NCI-H1930 (cell line): ENCODE data around the gene ZNF697.
"Not testable (repeated sequence)": the region's sequence is repeated elsewhere in the genome, so short reads cannot be mapped to it uniquely, and the experiment has no call there.

ENCODE experiments used
- DNase-seq, 2 experiments: peaks; one replicate each; lab custom pipeline; 2025; lab: John Stamatoyannopoulos, UW

The ZNF697 gene

DNA sequence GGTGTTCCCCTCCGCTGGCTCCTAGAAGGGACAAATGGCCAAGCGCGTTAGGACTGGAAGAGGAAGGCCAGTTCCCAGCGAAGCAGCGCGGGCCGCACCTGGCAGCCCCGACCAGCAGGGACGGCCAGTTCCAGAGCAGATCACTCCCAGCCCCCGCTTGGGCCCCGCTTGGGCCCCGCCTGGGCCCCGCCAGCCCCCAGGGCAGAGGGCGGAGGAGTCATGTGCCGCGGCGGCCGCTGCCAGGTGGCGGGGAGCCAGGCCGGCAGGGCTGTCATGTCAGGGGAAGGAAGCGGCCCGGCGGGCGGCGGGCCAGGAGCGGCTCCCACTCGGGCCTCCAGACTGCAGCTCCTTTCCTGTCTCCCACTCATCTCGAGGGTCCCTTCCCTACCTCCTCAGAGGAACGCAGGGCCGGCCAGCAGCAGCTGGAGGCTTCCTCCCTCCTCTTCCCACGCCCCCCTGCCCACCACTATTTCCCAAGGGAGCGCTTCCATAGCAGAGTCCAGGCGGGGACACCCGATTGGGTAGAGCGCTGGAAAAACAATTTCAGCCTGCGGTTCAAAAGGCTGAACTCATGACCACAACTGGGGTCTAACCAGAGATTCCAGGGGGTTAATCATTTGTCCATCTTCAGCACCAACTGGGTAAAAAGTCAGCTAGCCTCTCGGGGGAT, 16.5 kb downstream of the ZNF697 start:
- no peak for DNase-seq

DNA sequence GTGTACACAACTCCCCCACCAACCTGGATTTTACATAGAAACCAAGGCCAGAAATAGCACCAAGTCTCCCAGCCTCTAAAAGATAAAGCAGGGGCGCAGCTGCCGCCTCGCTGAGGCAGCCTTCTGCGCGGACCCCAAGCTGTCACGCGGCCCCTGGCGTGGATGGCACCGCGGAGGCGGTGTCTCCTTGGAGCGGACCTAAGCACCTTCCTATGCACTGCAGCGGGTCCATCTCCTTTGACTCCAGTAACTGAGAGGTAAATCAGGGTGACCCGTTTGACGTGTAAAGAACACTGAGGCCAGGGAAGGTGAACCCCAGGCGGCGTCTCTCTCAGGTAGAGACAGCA, 17.0 kb downstream of the ZNF697 start:
- DNase-seq = no peak

DNA sequence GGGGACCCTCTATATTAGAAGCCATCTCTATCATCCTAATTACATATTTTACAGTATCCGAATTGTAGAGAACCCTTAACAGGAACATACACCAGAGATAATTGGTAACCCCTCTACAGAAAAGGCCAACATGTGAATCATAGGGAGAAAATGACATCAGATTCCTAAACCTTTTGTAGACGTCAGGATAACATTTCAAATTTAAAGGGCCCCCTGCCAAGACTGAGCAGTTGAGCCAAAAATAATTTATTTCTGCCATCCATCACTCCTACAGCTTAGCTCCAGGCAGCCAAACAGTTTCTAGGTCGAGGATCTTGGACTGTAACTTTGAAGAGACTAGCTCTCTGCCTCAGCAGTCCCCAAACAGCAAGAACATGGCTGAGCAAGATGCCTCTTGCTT, 21.2 kb downstream of the ZNF697 start:
- no peak for DNase-seq

DNA sequence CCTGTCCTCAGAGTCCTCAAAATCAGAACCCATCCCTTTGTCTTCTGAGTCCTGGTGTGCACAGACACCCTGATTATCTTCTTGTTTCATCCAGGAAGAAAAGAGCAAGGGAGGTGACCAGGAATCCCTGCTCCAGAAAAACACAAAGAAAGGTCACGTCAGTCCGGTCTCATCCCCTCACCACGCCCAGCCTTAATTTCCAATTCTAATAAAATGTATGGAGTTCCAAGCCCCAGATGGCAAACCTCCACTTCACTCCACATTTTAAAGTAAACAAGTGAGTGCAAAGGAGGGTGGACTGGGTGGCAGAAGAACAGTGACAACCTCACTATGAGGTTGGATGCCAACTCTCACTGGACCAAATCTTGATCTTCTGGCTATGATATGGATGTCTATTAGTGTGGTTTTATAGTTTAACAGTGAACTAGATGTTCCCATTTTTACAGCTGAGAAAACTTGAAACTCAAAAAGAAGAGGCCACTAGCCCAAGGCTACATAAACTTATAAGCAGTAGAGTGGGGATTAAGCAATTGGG, 22.0 kb downstream of the ZNF697 start:
- no peak for DNase-seq

DNA sequence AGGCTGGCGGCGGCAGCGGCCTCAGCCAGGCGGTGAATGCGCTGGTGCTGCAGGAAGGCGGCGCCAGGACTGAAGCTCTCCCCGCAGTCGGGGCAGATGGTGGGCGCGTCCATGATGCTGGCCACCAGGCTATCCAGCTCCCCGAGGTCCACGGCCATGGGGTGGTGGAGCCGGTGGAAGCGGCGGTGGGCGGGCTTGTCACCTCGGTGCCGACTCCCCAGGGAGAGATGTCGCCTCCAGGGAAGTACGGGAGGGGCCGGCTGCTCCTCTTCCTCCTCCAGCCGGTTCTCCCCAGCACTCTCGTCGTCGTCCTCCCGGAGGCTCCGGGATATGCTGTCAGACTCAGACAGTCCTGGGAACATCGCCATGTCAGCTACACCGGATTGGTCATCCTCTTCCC, 24.4 kb downstream of the ZNF697 start:
- DNase-seq = no peak

DNA sequence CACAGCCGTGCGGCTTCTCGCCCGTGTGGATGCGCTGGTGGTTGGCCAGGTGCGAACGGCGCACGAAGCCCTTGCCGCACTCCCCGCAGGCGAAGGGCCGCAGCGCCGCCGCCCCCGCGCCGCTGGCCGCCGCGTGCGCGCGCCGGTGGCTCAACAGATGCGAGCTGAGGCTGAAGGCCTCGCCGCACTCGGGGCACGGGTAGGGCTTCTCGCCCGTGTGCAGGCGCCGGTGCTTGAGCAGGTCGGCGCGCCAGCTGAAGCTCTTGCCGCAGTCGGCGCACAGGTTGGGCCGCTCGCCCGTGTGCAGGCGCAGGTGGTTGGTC, 24.9 kb downstream of the ZNF697 start:
- no peak for DNase-seq

DNA sequence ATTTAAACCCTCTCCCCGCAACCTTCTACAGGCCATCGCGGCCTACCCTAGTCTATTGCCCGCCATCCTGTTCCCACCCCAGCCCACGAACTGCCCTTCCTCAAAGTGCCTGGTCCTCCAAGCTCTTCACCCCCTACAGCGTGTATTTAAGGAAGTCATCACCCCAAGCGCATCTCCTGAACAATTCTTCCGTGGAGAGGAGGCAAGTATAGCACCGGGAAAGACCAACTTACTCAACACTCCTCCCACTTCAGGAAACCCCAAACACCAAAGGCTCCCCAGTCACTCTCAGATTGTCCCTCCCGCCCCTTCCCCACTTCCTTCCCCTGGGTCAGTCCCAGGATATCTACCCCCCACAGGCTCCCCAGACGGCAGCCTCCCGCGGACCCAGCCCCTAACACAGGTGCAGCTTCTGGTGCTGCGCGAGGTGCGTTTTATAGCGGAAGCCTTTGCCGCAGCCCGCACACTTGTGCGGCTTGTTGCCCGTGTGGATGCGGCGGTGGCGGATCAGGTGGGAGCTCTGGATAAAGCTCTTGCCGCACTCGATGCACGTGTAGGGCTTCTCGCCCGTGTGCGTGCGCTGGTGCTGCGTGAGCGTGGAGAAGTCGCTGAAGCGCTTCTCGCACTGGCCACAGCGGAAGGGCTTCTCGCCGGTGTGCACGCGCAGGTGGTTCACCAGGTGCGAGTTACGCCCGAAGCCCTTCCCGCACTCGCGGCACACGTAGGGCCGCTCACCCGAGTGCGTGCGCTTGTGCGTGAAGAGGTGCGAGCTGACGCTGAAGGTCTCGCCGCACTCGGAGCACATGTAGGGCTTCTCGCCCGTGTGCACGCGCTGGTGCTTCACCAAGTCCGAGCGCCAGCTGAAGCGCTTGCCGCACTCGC, 25.5 kb downstream of the ZNF697 start:
- DNase-seq = no peak

DNA sequence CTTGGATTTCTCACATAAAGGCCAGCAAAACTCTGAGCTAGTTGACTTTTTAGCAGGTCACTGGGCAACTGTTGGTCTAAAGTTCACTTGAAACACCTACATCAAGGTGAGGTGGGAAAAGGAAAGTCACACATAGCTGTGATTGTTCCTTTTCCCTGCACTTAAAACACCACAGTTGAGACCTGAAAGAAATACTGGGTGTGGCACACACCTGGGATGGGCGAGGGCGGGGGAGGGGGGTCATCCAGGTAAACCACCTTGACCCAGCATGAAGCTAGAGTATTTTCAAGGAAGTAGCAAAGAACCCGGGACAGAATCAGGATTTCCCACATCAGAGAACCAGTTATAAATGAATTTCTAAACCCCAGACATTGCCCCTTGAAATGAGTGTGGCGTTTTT, 26.4 kb downstream of the ZNF697 start:
- no peak for DNase-seq

DNA sequence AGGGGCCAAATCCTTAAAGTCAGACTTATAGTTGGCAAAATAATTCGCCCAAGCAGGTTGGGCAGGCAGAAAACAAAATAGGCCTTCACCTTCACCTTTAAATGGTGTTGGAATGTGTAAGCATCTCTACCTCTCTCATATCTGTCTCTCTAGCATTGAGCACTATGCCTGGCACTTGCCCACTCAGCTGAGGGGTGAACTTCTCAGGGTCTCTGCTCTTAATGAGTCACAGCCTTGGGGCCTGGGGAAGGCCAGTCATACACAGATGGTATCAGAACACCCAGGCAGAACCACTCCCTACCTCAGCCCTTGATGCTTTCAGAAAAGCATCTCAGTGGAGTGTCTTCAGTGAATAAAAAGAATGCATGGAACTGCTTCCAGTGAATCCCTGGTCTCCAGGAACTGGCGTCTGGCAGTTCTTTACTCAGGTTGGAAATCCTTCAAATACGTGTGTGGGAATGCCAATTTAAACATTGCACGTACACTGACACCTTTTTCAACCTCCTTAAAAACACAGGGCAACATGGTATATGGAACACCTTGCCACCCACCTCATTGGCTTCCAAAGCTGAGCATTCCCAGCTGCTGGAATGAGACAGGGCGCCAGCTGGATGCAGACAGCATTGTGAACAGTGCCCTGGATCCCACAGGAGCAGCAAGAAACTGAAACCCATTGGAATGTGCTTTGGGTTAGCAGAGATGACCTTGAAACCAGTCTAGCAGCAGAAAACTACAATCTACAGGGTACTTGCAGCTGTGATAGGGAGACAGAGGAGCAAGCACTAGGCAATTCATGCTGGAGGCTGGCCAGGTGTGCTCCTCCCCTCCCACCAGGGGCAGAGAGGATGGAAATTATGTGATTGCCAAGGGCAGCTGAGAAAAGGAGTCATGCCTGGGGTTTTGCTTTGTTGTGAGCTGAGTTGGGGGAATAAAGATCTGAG, 30.0 kb downstream of the ZNF697 start:
- no peak for DNase-seq

DNA sequence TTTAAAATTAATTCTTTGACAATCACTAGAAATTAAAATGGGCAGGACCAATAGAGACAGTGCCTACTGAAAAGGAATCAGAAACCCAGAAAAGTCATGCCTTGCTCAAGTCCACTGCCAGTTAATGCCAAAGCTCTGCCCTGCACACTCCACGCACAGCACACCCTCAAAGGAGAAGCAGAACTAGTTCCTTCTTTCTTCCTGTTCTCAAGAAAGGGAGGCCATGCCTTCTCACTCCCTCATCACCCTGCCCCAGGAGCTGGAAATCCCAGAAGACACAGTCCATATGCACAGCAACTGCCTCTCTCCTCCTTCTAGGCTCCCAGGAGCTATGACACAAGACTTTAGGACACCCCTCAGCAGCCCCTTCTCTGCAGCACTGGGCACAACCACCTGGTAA, 31.3 kb downstream of the ZNF697 start:
- DNase-seq = not testable (repeated sequence)

DNA sequence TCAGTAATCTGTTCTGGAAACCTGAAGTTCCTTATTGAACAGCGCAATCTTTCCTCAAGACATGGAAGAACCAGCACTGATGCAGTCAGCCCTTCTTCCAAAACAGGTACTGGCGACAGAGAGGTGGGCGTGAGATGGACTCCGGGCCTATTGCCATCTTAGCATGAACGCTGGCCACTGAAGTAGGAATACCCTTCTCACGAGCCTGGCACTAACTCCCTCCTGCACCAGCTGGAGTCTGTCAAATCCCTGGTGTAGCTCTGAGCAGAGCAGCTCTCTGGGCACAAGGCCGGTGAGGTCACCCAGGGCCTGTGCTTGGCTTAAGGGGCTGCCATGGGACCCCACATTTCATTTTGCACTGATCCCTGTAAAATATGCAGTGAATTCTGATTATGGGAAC, 33.0 kb downstream of the ZNF697 start:
- DNase-seq = not testable (repeated sequence)

DNA sequence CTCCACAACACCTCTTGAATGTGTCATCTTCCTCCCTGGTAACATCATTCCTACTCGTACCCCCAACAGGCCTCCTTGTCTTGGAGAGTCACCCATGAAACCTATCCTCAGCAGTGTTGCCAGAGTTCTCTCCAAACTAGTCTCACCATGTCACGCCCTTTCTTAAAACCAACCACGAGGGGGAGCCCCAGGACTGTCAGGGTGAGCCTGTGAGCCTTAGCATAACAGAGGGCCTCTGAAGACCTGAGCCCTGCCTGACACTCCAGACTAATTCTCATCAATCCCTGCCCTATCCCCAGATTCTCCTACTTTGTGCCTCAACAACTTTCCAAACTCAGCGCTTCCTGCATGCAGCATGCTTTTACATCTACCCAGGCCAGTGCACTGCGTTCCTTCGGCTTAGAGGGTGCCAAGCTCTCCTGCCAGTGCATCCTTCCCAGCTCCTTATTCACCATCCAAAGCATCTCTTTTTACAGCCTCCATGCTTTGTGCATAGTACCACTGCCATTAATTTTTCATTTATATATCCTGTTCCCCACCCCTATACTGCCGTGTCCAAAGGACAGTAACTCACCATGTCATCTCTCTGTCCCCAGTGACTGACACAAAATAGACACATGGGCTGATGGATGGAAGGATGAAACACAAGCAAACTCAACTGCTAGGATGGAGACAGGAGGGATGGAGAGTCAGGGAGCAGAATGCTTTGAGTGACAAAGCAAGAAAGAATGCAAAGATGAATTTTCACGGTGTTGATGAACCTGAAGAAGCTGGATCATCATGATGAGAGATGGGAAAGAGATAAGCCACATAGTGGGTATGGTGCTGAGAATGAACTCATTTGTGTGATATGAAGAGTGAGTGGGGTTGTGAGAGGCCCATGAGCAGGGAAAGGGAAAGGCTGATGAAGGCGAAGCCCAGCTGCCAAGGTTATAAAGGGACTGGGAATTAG, 34.0 kb downstream of the ZNF697 start:
- DNase-seq = peak; percentile 54

DNA sequence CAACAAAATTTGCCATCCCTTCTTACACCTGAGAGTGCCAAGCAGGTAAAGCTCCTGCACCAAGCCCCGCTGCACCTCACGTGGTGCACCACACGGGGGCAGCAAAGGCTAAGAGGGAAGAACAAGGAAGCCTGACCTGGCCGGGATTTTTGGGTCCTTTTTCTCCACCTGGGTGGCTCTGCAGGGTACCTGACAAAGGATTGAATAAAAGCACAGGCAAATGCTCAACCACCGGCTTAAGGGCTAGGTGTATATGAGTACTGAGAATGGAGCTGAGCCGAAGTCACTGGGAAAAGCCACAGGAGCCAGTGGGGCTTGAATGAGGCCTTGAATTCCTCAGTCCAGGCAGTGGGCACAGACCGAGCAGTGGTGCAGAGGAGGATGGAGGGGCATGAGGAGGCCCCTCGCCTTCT, 36.4 kb downstream of the ZNF697 start:
- peak; percentile 47 to 59 for DNase-seq

DNA sequence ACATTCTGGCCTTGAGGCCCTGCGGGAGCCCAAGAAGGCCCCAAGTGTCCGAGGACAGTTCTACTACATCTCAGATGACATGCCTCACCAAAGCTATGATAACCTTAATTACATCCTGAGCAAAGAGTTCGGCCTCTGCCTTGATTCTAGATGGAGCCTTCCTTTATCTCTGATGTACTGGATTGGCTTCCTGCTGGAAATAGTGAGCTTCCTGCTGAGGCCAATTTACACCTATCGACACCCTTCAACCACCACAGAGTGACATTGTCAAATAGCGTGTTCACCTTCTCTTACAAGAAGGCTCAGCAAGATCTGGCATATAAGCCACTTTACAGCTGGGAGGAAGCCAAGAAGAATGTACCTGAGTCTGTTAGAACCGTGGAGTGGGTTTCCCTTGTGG, 39.2 kb downstream of the ZNF697 start:
- DNase-seq = not testable (repeated sequence)

DNA sequence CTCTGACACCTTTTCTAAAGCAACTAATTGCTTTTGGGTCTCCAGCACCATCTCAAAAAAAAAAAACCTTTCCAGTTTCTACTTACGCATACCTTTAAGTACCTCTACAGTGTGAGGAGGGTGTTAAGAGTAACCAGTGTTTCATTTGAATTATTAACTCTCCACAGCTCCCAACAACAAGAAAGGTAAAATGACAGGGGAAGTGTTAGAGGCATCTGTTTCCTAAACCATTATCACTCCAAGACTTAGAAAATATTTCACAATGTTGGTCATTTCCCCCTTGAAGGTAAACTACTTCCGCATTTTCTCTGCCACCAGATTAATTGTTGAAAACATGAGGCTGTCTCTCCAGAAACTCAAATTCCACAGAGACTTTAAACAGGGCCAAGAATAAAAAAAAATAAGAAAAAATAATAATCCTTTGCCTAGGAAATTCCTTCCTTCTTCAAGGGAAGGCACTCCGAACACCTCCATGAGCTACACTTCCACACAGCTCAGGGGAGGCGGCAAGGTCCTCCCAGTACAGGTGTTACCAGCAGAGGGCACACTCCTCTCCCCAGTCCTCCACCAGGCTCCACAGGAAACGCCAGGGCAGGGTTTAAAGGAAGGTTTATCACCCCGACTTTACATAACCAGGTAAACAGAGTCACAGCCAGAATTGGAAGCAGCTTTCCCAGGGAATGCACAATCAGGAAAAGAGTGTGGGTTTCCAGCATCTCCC, 40.8 kb downstream of the ZNF697 start:
- DNase-seq = not testable (repeated sequence)

DNA sequence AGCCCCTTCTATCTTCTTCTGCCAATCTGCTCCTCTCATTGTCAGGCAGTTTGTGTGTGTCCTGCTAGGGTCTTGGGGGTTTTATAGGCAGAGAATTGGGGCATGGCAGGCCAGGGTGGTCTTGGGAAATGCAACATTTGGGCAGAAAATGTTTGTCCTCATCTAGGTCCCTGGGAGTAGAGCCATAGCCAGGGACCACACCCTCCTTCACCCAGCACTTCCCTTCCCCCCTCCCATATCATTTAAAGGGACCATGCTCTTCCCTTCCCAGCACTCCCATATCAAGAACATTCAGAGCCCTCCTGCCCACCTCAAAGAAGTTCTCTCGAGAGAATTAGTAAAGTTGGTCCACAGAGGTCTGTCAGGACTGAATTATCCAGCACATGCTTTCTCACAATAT, 41.7 kb downstream of the ZNF697 start:
- no peak for DNase-seq

DNA sequence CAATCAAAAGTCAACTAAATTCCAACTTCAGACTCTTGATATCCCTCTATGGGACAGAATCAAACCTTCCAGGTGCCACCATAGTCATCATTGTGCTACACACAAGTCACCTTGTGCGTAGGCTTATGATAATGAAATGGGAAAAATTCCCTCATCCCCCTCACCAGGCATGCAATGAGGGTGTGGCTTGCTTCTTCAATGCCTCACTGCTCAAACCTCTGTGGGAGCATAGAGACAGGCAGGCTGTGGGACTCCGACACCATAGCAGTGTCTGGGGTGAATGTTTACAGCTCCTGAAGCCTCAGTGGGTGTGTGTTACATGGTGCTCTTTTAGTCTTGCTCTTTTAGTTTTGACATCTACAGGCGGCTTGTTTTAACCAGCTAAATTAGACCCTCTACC, 42.4 kb downstream of the ZNF697 start:
- DNase-seq = no peak

DNA sequence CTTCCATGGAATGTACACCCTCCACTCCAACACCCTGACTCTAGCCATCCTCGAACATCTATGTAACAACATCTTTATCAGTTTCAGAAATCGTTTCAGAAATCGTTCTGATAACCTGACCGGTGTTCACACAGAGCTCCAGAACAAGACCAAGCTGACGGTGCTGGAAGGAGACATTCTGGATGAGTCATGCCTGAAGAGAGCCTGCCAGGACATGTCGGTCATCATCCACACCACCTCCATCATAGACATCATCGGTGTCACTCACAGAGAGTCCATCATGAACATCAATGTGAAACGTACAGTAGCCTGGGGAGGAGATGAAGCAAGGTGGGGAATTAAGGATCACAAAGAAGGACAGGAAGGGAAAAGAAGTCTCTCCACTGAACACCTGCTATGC, 43.0 kb downstream of the ZNF697 start:
- not testable (repeated sequence) for DNase-seq

DNA sequence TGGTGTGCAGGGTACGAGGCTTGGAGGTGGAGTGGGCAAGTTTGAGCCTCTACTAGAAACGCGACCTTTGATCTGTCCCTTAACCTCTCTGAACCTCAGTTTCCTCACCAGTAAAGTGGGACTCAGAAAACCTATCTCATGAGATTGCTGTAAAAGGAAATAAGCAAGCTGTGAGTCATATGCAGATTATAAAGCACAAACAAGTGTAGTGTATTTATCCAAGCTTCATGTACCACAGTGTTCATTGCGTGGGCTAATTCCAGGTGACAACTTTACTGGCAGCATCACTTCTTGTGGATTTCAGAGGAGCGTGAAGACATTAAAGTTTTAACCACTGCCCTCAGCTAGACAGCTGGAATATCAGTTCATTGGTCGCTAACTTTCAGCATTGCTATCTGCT, 44.4 kb downstream of the ZNF697 start:
- no peak for DNase-seq

DNA sequence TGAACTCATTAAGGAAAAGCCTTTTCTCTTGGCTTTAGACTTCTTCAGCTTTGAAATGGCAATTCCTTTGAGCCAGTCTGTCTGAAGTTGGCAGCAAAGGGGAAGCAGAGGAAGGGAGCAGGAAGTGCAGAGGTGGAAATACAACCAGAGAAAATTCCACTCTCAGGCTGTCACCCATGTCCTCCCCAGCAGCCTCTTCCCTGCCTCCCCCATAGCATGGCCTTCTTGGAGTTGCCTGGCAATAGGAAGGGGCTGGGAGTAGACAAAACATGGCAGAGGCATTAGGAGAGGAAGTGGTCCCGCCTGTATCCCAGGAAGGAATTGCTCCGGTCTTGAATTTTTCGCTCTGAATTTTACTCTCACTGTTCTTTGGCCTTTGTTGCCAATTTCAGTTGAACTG, 44.8 kb downstream of the ZNF697 start:
- DNase-seq = not testable (repeated sequence)

DNA sequence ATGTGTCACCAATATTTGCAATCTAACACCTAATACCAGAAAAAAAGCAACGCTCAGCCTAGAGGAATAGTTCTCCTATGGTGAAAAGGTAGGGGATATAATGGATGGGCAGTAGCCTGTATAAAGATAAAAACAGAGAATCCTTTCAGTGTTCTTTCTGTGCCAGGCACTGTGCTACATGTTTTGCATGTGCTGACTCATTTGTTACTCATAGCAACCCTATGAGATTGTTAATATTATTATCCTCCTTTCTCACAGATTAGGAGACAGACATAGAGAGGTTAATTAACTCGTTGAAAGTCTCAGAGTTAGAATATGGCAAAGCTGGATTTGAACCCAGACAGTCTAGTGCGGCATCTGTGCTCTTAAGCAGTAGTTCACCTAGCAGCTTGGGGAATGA, 45.3 kb downstream of the ZNF697 start:
- DNase-seq = not testable (repeated sequence)
